22Rv1 (cell line): ENCODE results near the gene VGLL1.

Experiments used
- ZFX ChIP-seq: fragments of 450-650 bp; IDR thresholded peaks from 2 replicates; pipeline ENCODE4 v1.6.1; 2017; ENCODE audit warnings: antibody characterized with exemption, borderline replicate concordance
- TF ChIP-seq, protein P1 (sequence below): fragments of 450-650 bp; IDR thresholded peaks from 2 replicates; pipeline ENCODE4 v1.5.1; 2017; ENCODE audit warnings: mild to moderate bottlenecking

DNA sequence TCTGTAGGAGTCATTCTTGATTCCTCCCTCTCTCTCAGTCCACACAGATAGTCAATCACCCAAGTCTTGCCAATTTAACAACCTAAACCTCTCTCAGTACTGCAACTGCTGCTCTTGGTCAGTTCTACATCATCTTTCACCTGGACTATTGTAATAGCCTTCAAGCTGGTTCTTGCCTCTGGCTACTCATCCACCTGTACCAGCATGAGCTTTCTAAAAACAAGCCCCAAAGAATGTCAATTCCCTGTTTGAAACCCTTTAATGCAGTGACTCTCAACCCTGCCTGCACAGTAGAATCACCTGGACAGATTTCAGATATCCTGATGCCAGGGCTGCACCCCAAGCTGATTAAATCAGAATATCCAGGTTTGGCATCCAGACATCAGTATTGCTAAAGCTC, 48.3 kb downstream of the VGLL1 start:
- TF ChIP-seq, protein P1, sequence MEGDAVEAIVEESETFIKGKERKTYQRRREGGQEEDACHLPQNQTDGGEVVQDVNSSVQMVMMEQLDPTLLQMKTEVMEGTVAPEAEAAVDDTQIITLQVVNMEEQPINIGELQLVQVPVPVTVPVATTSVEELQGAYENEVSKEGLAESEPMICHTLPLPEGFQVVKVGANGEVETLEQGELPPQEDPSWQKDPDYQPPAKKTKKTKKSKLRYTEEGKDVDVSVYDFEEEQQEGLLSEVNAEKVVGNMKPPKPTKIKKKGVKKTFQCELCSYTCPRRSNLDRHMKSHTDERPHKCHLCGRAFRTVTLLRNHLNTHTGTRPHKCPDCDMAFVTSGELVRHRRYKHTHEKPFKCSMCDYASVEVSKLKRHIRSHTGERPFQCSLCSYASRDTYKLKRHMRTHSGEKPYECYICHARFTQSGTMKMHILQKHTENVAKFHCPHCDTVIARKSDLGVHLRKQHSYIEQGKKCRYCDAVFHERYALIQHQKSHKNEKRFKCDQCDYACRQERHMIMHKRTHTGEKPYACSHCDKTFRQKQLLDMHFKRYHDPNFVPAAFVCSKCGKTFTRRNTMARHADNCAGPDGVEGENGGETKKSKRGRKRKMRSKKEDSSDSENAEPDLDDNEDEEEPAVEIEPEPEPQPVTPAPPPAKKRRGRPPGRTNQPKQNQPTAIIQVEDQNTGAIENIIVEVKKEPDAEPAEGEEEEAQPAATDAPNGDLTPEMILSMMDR: no peak
- no peak for TF ChIP-seq ZFX
